Osteoblast (primary cell): Measurements from ENCODE around the gene DNAJB11. TPM values are rescaled to one million over a fixed set of nuclear protein-coding genes. Genes with fewer than 3 reads are reported as not detected.
"Not testable (repeated sequence)": the region's sequence is repeated elsewhere in the genome, so short reads cannot be mapped to it uniquely, and the experiment has no call there.

Experiments
- DNase-seq: peaks from one replicate; pipeline ENCODE4 v3.0.0; 2011; ENCODE audit warnings: low spot score, mixed read lengths; ENCODE audit not compliant: insufficient read length; ENCODE audit errors: missing footprints
- H2AFZ ChIP-seq: 2 replicates; pipeline ENCODE4 v1.6.0; 2011; ENCODE audit warnings: mild to moderate bottlenecking, low read length
- H3K27ac ChIP-seq: 2 replicates; pipeline ENCODE4 v1.5.1; 2011; ENCODE audit warnings: mild to moderate bottlenecking, low read depth, low read length, moderate library complexity
- H3K27me3 ChIP-seq: 2 replicates; pipeline ENCODE4 v1.6.0; 2012; ENCODE audit warnings: mild to moderate bottlenecking, control low read depth, inconsistent platforms, low read length, moderate library complexity; ENCODE audit not compliant: insufficient read depth
- H3K36me3 ChIP-seq: 2 replicates; pipeline ENCODE4 v1.5.1; 2011; ENCODE audit warnings: mild to moderate bottlenecking, low read length, control low read depth, moderate library complexity; ENCODE audit not compliant: insufficient read depth
- H3K4me1 ChIP-seq: 2 replicates; pipeline ENCODE4 v1.5.1; 2011; ENCODE audit warnings: mild to moderate bottlenecking, low read length, control low read depth, moderate library complexity; ENCODE audit not compliant: insufficient read depth
- H3K4me2 ChIP-seq: 2 replicates; pipeline ENCODE4 v1.6.0; 2011; ENCODE audit warnings: mild to moderate bottlenecking, low read length; ENCODE audit not compliant: insufficient read depth
- H3K4me3 ChIP-seq: fragments of 200-600 bp; sonication (generic); 3 replicates; pipeline ENCODE4 v1.5.1; 2012; ENCODE audit warnings: mild to moderate bottlenecking, low read length, inconsistent platforms; ENCODE audit not compliant: insufficient read depth
- H3K79me2 ChIP-seq: 2 replicates; pipeline ENCODE4 v1.6.0; 2012; ENCODE audit warnings: mild to moderate bottlenecking, low read length, control low read depth, inconsistent platforms; ENCODE audit not compliant: insufficient read depth
- H3K9me3 ChIP-seq: 2 replicates; pipeline ENCODE4 v1.5.1; 2011; ENCODE audit warnings: low read depth, low read length, control low read depth
- H4K20me1 ChIP-seq: 2 replicates; pipeline ENCODE4 v1.6.0; 2012; ENCODE audit warnings: mild to moderate bottlenecking, low read length, control low read depth; ENCODE audit not compliant: insufficient read depth
- CTCF ChIP-seq: IDR thresholded peaks from 2 replicates; pipeline ENCODE4 v1.5.1; 2011; ENCODE audit warnings: mild to moderate bottlenecking, low read depth, low read length, moderate library complexity; ENCODE audit errors: extremely low read depth
- small RNA-seq: library from RNA; depleted of rRNA; stranded (forward); fragments of <200 nt; gene quantifications from one replicate; pipeline ENCODE3, GENCODE V24; 2012
- total RNA-seq: library from RNA; depleted of rRNA; stranded (reverse); fragments of >200 nt; gene quantifications from 2 replicates; pipeline ENCODE4 v1.2.3, GENCODE V29; 2012

Gene DNAJB11
- total RNA-seq, 1 donor: 35.8 TPM

DNA sequence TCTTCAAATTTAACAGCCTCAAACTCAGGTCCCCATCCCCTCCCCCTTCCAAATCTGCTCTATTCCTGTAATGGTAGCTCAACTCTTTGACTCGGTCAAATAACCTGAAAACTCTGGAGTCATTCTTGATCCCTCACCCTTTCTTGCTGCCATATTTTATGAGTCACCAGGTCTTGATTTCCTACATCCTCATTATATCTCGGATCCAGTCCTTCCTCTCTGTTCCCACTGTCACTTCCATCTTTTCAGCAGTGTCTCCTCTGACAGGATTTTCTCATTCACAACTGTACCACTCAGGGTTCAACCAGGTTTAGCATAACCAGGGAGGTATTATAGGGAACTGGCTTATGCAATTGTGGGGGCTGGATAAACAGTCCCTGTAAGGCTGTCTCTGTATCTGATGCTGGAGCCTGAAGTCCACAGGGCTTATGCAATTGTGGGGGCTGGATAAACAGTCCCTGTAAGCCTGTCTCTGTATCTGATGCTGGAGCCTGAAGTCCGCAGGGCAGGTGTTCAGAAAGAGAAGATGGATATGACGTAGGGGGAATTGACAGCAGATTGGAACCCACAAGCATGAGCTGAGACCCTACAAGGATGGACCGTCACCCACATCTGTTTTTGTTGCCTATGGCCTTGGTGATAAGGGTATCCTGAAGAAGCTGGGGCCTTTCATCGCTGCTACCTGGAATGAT lies 60.6 kb downstream of the DNAJB11 start:
- no peak overlapping the region for H3K27ac ChIP-seq
- no peaks in the 10 kb centered on the region for H3K27me3 ChIP-seq
- H3K4me1 ChIP-seq: no peaks in the 10 kb centered on the region
- H2AFZ ChIP-seq: no peak overlapping the region
- H3K9me3 ChIP-seq: no peaks in the 10 kb centered on the region
- no peaks in the 10 kb centered on the region for H4K20me1 ChIP-seq
- no peak for TF ChIP-seq CTCF
- H3K79me2 ChIP-seq: no peaks in the 10 kb centered on the region
- H3K4me3 ChIP-seq: no peak overlapping the region
- DNase-seq: no peak
- H3K4me2 ChIP-seq: no peak overlapping the region
- no peaks in the 10 kb centered on the region for H3K36me3 ChIP-seq

- Histone ChIP-seq H3K9me3 (no peaks in the 10 kb centered on the region), H3K4me3 (no peak overlapping the region)
Measured at GRCh38 chr3:186633481-186633880, 63.0 kb downstream of the DNAJB11 start.

DNA sequence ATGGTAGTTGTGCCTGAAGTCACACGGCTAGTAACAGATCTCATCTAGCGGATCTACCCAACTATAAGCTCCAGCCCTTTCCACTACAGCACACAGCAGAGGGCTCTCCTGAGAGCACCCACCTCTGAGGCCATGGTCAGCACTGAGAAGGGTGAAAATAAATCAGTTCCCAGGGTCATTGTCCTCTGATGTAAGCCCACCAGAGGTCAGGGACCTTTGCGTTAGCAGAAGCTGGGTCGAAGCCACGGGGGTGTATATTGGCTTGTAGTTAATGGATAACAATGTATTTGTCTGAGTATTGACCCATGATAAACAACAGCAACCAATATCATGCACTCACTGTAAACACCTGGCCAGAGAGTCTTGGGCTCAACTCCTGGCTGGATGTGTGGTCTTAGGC lies 63.7 kb downstream of the DNAJB11 start:
- H3K4me2 ChIP-seq, H3K27me3 ChIP-seq, H2AFZ ChIP-seq, H4K20me1 ChIP-seq, H3K9me3 ChIP-seq, H3K36me3 ChIP-seq, H3K4me3 ChIP-seq, DNase-seq, H3K79me2 ChIP-seq, H3K27ac ChIP-seq, H3K4me1 ChIP-seq: not testable (repeated sequence)

More at GRCh38 chr3:186633481-186633880, 63.0 kb downstream of the DNAJB11 start:
- TF ChIP-seq CTCF: no peak
- Histone ChIP-seq H3K4me1 (no peaks in the 10 kb centered on the region), H3K27ac (no peak overlapping the region), H3K79me2 (no peaks in the 10 kb centered on the region), H4K20me1 (no peaks in the 10 kb centered on the region), H3K36me3 (no peaks in the 10 kb centered on the region), H3K27me3 (no peaks in the 10 kb centered on the region), H3K4me2 (no peak overlapping the region), H2AFZ (no peak overlapping the region)
- DNase-seq: no peak

Small RNA genes lying within 50 kb of the gene (small RNA-seq; reads per million reads assigned to genes)
- gene RF00017: not detected

Other genes starting within 250 kb of the DNAJB11 start
- gene DGKG, start 208.5 kb upstream of the DNAJB11 start, total RNA-seq: 2.5 and 2.9 TPM in 2 replicates
- 0.88 and 1.8 TPM in 2 replicates for gene CRYGS, start 26.3 kb upstream of the DNAJB11 start, total RNA-seq
- gene TBCCD1, start 3.4 kb upstream of the DNAJB11 start, total RNA-seq: 15.6 and 20.0 TPM in 2 replicates
- gene AHSG, start 42.3 kb downstream of the DNAJB11 start, total RNA-seq: not detected in 2 replicates
- not detected in 2 replicates for gene FETUB, start 69.7 kb downstream of the DNAJB11 start, total RNA-seq
- gene HRG, start 95.3 kb downstream of the DNAJB11 start, total RNA-seq: not detected in 2 replicates
- gene KNG1, start 146.6 kb downstream of the DNAJB11 start, total RNA-seq: not detected in 2 replicates
- gene EIF4A2, start 212.9 kb downstream of the DNAJB11 start, total RNA-seq: 438 and 442 TPM in 2 replicates
- 16.5 and 18.1 TPM in 2 replicates for gene RFC4, start 235.8 kb downstream of the DNAJB11 start, total RNA-seq